ENCODE results near the gene ADAP2. TPM values are rescaled to one million over a fixed set of nuclear protein-coding genes. Genes with fewer than 3 reads are reported as not detected.

Gene ADAP2
- total and polyA plus RNA-seq, 2 of the 8 experiments (the other 6 are each of a cell fraction or from before 2014, with no cell fraction given) = 0.76 to 1.1 TPM

DNA sequence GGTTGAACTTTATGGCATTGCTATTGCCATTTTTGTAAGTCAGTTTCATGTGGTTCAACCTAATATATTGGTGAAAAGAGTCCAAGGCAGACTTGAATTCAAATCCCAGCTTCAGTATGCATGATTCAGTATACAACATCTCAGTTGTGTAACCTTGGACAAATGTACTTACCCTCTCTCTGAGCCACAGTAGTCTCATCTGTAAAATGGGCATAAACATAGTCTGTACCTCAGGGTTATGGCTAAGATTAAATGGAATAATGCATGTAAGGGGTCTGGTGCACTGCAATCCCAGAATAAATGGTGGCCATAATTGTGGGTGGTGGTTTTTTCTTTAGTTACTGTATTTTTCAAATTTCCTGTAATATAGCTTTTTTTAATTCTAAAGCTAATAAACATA, 4.7 kb upstream of the ADAP2 start:
- no peak overlapping the region for H2AFZ ChIP-seq (ENCODE audit: low read length)
- H2AK5ac ChIP-seq (ENCODE audit: low read depth, low read length) = no peak overlapping the region
- H3K9me3 ChIP-seq (ENCODE audit: insufficient read depth in 2 of 2, low read depth in 1 of 2, low read length in 1 of 2) = no peaks in the 10 kb centered on the region
- DNase-seq (ENCODE audit: low read depth in 1 of 2, low spot score in 2 of 2) = no peak
- no peak overlapping the region for H2BK12ac ChIP-seq (ENCODE audit: low read depth, low read length)
- H3K14ac ChIP-seq (ENCODE audit: insufficient read length) = no peak overlapping the region
- POLR2A ChIA-PET (ENCODE audit: partially characterized antibody) = interaction anchor here (0.9 kb wide), 1 partner anchor 53 kb away, joined by 3 read pairs; the partner anchor contains the start of gene RNF135
- no peak overlapping the region for H3K27ac ChIP-seq (ENCODE audit: low read depth, low read length)
- H2BK20ac ChIP-seq (ENCODE audit: low read length) = no peak overlapping the region
- no peaks in the 10 kb centered on the region for H3K36me3 ChIP-seq (ENCODE audit: control insufficient read depth in 2 of 4, insufficient read depth in 4 of 4, low read length in 3 of 4)
- H2BK5ac ChIP-seq (ENCODE audit: low read depth, low read length) = no peak overlapping the region
- H3K23ac ChIP-seq (ENCODE audit: insufficient read length) = no peak overlapping the region
- H3K18ac ChIP-seq (ENCODE audit: extremely low read depth, low read length) = no peak overlapping the region
- H3K4me1 ChIP-seq (replicated peaks in 1 of 4; ENCODE audit: control insufficient read depth in 3 of 4, insufficient read depth in 4 of 4, low read length in 3 of 4) = peaks cover 0 to 11% (median 2%) of the 10 kb centered on the region in 4 experiments; a peak in 4 of 7 replicates
- H3K79me1 ChIP-seq (ENCODE audit: low read depth, low read length) = no peaks in the 10 kb centered on the region
- H3K4ac ChIP-seq (replicated peaks; ENCODE audit: insufficient read length, low read depth, low read length) = no peak overlapping the region
- H2BK120ac ChIP-seq (replicated peaks; ENCODE audit: low read depth, low read length) = no peak overlapping the region
- CTCF ChIA-PET (ENCODE audit: partially characterized antibody) = interaction anchor here (0.6 to 1.6 kb wide), 4 partner anchors 12 to 628 kb away, joined by 3 read pairs; no protein-coding TSS in a partner anchor
- no peak overlapping the region for H2BK15ac ChIP-seq (ENCODE audit: low read length)
- H3K9ac ChIP-seq (replicated peaks in 1 of 4; ENCODE audit: extremely low read depth in 1 of 4, low read depth in 3 of 4, low read length in 3 of 4) = no peak overlapping the region
- H3K4me2 ChIP-seq (ENCODE audit: insufficient read depth in 1 of 2, low read depth in 2 of 2, low read length in 2 of 2) = no peak overlapping the region
- no peak overlapping the region for H4K91ac ChIP-seq (replicated peaks; ENCODE audit: insufficient read length, low read length)
- H3K56ac ChIP-seq (replicated peaks; ENCODE audit: insufficient read length, low read depth, low read length) = no peak overlapping the region
- peaks cover 3% of the 10 kb centered on the region for H3K23me2 ChIP-seq (ENCODE audit: low read depth, low read length)
- H4K8ac ChIP-seq (ENCODE audit: extremely low read depth, insufficient read depth, low read length) = no peak overlapping the region
- no peak overlapping the region for H3K4me3 ChIP-seq (ENCODE audit: extremely low read depth in 1 of 4, insufficient read depth in 2 of 4, low read depth in 3 of 4, low read length in 4 of 4)
- 0 out of 4 replicates have a peak, but pooled peaks cover 0 to 3% of the 10 kb centered on the region in 2 experiments for H3K79me2 ChIP-seq (ENCODE audit: control insufficient read depth in 1 of 2, insufficient read depth in 2 of 2, low read length in 2 of 2)
- no peaks in the 10 kb centered on the region for H4K20me1 ChIP-seq (replicated peaks in 1 of 2; ENCODE audit: control insufficient read depth in 1 of 2, insufficient read depth in 2 of 2, low read length in 2 of 2)
- FAIRE-seq = no peak
- H4K5ac ChIP-seq (ENCODE audit: insufficient read length, low read depth, low read length) = no peak overlapping the region
- H3K27me3 ChIP-seq (replicated peaks in 1 of 4; ENCODE audit: control insufficient read depth in 3 of 4, extremely low read depth in 1 of 4, insufficient read depth in 3 of 4, low read length in 3 of 4) = peaks cover 2 to 17% (median 16%) of the 10 kb centered on the region in 4 experiments
- TF ChIP-seq FOSL1 (IDR thresholded peaks at IDR 0.05; ENCODE audit: insufficient read depth, low read depth, low read length) (no peak), TEAD4 (IDR thresholded peaks at IDR 0.05; ENCODE audit: low read depth, low read length) (no peak), EGR1 (IDR thresholded peaks at IDR 0.05; ENCODE audit: borderline replicate concordance, low read depth, low read length) (no peak), EZH2 (IDR thresholded peaks at IDR 0.05; ENCODE audit: low read depth, low read length, severe bottlenecking) (no peak), HDAC2 (IDR thresholded peaks at IDR 0.05; ENCODE audit: borderline replicate concordance in 1 of 2, low read depth in 2 of 2, low read length in 2 of 2) (no peak), PHF8 (conservative IDR thresholded peaks at IDR 0.05; ENCODE audit: low read depth, low read length) (no peak), GTF2F1 (IDR thresholded peaks at IDR 0.05; ENCODE audit: borderline replicate concordance, low read depth, low read length) (no peak), CBX5 (IDR thresholded peaks at IDR 0.05; ENCODE audit: low read depth, low read length) (no peak), TCF12 (IDR thresholded peaks at IDR 0.05; ENCODE audit: low read depth, low read length) (no peak), POLR2AphosphoS5 (IDR thresholded peaks at IDR 0.05; ENCODE audit: low read depth, low read length) (no peak), CHD2 (IDR thresholded peaks at IDR 0.05; ENCODE audit: low read length) (no peak), HDAC6 (IDR thresholded peaks at IDR 0.05; ENCODE audit: low read depth, low read length) (no peak)
- TF ChIP-seq, protein P1, sequence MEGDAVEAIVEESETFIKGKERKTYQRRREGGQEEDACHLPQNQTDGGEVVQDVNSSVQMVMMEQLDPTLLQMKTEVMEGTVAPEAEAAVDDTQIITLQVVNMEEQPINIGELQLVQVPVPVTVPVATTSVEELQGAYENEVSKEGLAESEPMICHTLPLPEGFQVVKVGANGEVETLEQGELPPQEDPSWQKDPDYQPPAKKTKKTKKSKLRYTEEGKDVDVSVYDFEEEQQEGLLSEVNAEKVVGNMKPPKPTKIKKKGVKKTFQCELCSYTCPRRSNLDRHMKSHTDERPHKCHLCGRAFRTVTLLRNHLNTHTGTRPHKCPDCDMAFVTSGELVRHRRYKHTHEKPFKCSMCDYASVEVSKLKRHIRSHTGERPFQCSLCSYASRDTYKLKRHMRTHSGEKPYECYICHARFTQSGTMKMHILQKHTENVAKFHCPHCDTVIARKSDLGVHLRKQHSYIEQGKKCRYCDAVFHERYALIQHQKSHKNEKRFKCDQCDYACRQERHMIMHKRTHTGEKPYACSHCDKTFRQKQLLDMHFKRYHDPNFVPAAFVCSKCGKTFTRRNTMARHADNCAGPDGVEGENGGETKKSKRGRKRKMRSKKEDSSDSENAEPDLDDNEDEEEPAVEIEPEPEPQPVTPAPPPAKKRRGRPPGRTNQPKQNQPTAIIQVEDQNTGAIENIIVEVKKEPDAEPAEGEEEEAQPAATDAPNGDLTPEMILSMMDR (IDR thresholded peaks at IDR 0.05; ENCODE audit: control extremely low read depth in 1 of 3, insufficient read depth in 1 of 3, low read depth in 1 of 3, low read length in 3 of 3) = no peak

Data from H1 (cell line).